Cardiac fibroblast (primary cell): ENCODE data around the gene NAA60.

Source experiments
- DNase-seq, 2 donors: peaks; one replicate each; pipeline versions ENCODE4 v3.0.0 to v3.0.0-alpha.2; 2010; ENCODE audit warnings: low read depth in 2 of 2
- H3K4me3 ChIP-seq, 2 donors: replicated peaks in 1 of 2; 1 replicate in 1 of 2; 2 replicates in 1 of 2; pipeline ENCODE4 v1.5.1; 2011; ENCODE audit warnings: low read depth in 2 of 2, low read length in 2 of 2, mild to moderate bottlenecking in 2 of 2, moderate library complexity in 1 of 2
- CTCF ChIP-seq: IDR thresholded peaks from one replicate; pipeline ENCODE4 v1.5.1; 2011; ENCODE audit warnings: low read depth, mild to moderate bottlenecking, low read length, inconsistent platforms

The NAA60 gene

GRCh38 chr16:3443108-3444031, at the start of gene NAA60, which contains the start of gene ZNF597:
TSS of gene NAA60 (plus strand) at chr16:3443680. CDS start at chr16:3476228, 32,548 bp downstream.
TSS of gene ZNF597 (minus strand) at chr16:3443504. CDS start at chr16:3443153, 351 bp downstream.
- no peak for TF ChIP-seq CTCF
- H3K4me3 ChIP-seq = peak within 1 kb of the TSS; percentile 72

GRCh38 chr16:3400446-3400778, 43.1 kb upstream of the NAA60 start:
- DNase-seq = no peak
- no peak for TF ChIP-seq CTCF
- H3K4me3 ChIP-seq = peak overlapping the region; percentile 79 to 93

More at GRCh38 chr16:3443108-3444031, at the start of gene NAA60, which contains the start of gene ZNF597:
- peak; percentile 93 to 95 for DNase-seq

GRCh38 chr16:3400779-3401688, 42.4 kb upstream of the NAA60 start, which contains the start of the genes ZNF174 and ZSCAN32:
TSS of gene ZNF174 (plus strand) at chr16:3401215. CDS start at chr16:3402005, 790 bp downstream.
TSS of gene ZSCAN32 (minus strand) at chr16:3401004. CDS start at chr16:3397557, 3,447 bp downstream.
- no peak for TF ChIP-seq CTCF
- peak within 1 kb of the TSS; percentile 79 to 93 for H3K4me3 ChIP-seq
- DNase-seq = peak; percentile 99 to 100

GRCh38 chr16:3401719-3402397, 41.6 kb upstream of the NAA60 start:
- TF ChIP-seq CTCF = no peak
- H3K4me3 ChIP-seq = peak overlapping the region; percentile 79 to 93
- peak in 1 of 2 donors; percentile 21 for DNase-seq

GRCh38 chr16:3408561-3409197, 34.8 kb upstream of the NAA60 start:
- H3K4me3 ChIP-seq = no peak overlapping the region
- no peak for TF ChIP-seq CTCF

More at GRCh38 chr16:3408561-3409197, 34.8 kb upstream of the NAA60 start:
- no peak for DNase-seq
